GM21528 (cell line): ENCODE data around the gene GOLGA8Q.
"Not testable (repeated sequence)": the region's sequence is repeated elsewhere in the genome, so short reads cannot be mapped to it uniquely, and the experiment has no call there.

Source experiments
- ATAC-seq: cut with Tn5 transposase; IDR thresholded peaks from one replicate; pipeline ENCODE4 v1.9.1; 2021; ENCODE audit warnings: mild to moderate bottlenecking, moderate library complexity; ENCODE audit not compliant: unreplicated experiment, low FRiP score

Gene GOLGA8Q, protein sequence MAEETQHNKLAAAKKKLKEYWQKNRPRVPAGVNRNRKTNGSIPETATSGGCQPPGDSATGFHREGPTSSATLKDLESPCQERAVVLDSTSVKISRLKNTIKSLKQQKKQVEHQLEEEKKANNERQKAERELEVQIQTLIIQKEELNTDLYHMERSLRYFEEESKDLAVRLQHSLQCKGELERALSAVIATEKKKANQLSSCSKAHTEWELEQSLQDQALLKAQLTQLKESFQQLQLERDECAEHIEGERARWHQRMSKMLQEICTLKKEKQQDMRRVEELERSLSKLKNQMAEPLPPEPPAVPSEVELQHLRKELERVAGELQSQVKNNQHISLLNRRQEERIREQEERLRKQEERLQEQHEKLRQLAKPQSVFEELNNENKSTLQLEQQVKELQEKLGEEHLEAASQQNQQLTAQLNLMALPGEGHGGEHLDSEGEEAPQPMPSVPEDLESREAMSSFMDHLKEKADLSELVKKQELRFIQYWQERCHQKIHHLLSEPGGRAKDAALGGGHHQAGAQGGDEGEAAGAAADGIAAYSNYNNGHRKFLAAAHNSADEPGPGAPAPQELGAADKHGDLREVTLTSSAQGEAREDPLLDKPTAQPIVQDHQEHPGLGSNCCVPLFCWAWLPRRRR

DNA sequence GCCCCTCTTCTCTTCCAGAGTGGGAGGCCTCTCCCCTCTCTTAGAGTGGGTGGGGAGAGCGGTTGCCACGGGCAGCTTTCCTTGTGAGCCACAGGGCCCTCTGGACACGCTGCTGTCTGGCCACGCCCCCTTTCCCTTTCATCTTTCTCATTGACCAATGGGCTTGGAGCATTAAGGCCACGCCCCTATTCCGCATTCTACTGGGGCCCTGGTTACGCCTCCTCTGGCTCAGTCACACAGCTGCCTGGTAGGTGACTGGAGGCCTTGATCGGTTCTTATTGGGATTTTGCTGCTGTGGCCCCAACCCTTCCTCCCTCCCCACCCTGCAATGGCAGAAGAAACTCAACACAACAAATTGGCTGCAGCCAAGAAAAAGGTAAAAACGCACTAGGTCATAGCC is at the start of gene GOLGA8Q:
GOLGA8Q (plus strand) TSS at position 301 of the 400 bp plus-strand sequence; CDS start at position 329, 28 bp downstream.
- not testable (repeated sequence) for ATAC-seq

DNA sequence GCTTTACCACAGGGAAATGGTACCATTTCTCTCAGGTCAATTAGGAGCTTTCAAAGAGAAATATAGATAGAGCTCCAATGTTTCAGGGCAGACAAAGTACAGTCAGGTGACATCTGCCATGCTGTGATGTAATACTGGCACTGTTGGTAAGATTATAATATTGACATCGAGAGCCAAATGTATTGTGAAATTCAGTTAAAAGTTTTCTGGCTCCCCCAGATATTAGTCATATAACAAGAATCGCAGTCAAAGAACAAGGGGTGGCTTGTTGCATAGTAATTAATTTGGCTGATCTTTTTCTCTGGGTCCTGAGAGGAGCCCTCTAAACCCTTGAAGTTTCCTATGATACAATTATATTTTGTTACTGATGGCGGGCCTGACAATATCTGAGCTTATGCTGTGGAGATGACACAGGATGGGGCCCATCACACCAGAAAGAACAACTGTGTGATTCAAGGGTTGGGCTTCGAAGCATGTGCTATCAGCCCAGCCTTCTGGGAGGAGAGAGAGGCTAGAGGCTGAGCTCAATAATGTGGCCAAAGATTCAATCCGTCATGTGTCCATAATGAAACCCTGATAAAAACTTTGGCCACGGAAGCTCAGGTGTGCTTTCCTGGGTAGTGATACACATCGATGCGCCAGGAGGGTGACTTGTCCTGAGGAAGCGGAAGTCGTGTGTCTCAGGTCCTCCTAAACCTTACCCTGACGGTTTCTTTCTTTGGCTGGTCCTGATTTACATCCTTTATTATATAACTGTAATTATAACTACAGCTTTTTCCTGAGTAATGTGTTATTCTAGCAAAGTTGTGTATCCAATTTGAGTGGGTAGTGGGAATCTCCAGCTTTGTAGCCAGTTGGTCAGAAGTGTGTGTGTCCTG is 48.7 kb upstream of the GOLGA8Q start:
- not testable (repeated sequence) for ATAC-seq

DNA sequence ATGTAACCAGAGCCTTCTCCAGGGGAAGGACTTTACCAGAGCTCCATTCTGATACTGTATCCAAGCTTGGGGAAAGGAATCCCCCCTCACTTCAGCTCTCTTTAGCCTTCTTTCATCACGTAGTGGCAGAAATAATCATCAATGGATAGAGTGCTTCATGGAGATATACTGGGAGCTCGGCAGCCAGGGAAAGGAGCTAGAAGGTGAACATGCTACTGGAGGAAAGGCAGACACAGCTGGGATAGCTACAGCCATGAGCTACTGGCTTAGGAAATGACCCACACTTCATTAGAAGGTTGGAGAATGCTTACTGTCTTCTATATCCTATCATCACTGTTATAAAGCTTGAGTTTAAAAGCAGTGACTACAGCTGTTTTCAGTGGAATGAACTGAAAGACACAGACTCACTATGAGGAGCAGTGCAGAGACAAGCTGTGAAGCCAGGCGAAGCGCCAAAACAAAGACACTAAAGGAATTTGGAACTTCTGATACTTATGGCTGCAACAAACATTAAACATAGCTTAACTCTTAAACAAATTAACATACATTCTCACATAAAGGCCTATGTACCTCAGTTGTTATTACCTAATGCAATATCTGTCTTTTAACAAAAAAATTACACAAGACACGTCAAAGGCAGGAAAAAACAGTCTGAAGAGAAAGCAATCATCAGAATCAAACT is 47.5 kb upstream of the GOLGA8Q start:
- not testable (repeated sequence) for ATAC-seq

DNA sequence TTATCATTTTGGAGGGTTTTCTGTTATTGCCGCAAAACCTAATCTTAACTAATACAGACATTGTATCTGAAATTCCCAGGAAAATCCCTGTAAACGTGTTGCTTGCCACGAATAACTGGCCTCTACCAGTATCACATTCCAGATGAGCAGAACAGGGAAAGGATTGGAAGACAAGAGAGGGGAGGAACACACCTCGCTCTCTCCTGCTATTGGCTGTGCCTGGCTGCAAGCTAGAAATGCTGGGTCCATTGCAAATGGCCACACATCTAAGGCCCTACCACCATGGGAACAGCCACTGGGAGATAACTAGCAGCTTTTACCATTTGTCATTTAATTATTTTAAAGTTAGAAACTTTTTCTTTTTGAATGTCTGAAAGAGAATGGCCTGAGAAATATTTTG is 37.3 kb upstream of the GOLGA8Q start:
- ATAC-seq = not testable (repeated sequence)

DNA sequence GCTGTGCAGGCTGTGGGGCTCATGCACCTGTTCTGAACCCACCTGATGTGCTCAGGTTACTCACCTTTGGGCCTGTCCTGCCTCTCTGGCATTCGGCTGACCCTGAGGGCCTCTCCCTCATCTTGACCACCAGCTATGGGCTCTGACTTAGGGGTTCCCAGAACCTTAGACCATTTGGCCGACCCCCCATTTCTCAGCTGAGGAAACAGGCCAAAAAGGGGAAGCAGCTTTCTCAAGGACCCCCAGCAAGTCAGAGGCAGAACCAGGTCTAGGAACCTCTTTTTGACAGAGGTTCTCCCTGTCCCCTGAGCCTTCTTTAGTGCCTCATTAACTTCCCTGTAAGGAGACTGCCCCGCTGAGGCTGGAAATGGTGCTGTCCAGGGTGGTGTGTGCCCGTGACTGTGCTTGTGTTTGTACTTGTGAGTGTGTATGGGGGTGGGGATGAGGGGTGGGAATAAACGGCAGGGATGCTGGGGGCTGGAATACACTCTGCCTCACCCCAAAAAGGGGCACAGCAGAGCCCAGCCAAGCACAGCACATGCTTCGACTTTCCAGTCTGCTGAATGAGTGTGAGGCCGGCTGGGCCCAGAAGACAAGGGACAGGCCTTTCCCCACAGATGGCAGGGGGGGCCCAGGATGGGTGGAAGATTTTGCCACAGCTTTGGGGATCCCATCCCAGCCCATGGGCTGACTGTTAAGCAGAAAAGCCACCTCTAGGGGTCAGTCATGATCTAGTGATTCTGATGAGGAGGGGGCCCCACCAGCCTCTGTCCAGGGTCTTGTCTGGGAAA is 28.2 kb upstream of the GOLGA8Q start:
- ATAC-seq = not testable (repeated sequence)

DNA sequence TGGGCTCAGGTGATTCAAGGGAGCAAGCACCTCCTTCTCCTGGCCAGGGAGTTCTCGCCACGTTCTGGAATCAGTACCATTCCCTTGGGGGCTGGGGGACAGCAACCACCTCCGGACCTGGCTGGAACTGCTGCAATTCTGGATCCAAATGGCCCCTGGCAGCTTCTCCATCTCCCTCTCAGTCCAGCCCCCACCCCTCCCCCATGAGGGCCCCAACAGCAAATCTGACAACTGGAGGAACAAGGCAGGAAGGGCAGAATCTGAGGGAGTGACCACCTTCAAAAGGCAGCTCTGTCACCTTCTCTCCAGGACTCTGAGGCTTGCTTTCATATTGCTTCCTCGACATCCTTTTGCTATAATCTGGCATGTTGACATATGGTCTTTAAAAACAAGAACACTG is 25.9 kb upstream of the GOLGA8Q start:
- ATAC-seq = not testable (repeated sequence)

DNA sequence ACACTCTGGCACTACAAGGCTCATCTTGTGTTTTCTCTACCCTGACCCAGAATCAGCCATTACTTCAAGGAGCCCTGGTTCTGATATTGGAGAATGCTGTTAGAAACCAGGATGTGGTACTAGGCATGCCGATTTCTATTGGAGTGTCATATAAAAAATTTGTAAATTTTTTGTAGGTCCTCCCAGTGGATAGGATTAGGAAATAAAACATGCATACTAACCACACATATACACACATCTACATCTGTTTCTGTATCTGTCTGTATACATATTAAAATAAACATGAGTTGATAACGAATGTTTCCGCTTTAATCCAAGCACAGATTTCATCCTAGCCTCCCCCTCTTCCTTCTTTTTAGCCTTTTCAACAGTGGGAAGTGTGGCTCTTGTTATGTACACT is 22.8 kb upstream of the GOLGA8Q start:
- ATAC-seq = not testable (repeated sequence)

DNA sequence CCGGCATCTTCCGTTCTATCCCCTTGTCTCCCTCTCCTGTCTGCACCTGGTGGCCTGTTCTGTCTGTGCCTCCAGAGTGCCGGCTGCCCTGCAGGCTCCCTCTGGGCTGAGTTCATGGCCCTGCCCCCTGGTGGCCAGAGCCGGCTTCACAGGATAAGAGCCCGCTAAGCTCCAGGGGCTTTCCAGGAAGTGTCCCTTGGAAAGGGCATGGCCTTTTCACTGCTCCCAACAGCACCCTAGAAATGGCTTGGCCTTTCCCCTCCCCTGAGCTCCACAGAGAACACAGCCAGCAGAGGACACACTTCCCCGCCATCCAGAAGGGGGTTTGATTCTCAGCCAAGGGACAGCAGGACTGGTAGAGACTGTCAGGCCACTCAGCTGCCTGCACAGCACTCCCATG is 15.1 kb downstream of the GOLGA8Q start:
- not testable (repeated sequence) for ATAC-seq

DNA sequence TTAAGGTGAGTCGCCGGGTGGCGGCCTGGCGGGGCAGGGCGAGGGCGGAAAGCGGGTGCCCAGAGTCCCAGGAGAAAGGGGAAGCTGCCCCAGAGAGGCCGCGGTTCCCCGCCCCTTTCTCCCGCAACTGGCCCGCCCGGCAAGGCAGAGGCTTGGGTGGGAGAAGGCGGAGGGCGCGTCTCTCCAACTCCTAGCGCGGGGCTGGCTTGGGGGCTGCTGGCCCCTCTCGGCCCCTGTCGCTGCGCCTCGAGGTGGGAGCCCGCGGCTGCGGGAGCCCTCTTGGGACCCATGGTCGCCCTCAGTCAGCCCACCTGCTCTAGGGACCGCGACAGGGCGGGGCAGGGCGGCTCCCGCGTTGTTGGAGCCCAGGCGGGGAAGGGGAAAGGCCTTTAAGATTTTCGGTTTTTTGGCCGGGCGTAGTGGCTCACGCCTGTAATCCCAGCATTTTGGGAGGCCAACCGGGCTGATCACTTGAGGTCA is 21.2 kb downstream of the GOLGA8Q start:
- not testable (repeated sequence) for ATAC-seq

DNA sequence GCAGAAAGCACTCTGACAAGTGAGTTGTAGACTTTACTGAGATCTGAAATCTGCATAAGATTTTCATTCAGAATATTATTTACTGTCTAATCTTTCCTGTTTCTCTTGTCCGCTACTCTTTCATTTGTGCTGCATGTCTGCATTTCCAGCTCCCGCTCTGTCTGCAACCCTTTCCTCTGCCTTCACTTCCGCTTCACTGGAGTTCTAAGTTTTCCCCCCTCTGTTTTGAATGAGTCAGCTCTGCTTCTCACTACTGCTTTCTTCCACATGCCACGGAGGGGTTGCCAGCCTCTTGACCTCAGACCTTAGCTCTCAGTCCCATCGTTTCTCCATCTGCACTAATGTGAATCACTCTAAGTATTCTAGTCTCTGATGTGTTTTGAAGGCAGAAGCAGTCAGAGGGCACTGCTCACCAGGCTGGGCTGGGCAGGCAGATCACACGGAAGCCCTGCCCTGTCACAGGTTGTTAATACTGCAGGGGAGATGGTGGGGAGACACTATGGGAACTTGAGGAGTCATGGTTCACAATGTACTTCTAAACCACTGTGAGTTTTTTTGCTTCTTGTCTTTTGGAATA is 27.6 kb downstream of the GOLGA8Q start:
- not testable (repeated sequence) for ATAC-seq

DNA sequence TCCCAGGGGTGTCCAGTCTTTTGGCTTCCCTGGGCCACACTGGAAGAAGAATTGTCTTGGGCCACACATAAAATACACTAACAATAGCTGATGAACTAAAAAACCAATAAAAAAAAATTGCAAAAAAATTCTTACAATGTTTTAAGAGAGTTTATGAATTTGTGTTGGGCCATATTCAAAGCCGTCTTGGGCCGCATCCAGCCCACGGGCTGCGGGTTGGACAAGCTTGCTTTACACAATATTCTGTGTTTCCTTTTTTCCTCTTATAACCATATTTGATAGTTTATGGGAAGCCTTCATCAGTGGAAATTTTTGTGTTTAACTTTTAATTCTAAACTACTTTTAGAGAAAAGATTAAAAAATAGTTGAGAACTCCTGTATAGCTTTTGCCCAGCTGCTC is 28.9 kb downstream of the GOLGA8Q start:
- ATAC-seq = not testable (repeated sequence)

DNA sequence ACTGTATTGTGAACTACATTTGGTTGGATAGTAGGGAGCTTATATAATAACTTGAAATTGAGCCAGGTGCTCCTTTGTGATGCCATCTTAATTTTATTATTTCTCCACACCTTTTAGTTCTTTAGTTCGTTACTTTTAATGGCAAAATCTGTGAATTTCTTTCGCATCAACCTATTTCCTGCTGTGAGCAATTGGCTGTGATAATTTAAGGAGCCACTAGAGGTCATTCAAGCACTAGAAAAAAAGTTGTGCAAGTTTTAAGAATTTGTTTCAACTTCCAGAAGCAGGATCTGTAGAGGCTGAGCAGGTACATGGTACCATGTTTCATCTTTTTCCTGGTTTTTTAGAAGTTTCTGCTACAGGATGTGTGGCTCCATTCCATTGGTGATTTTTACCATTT is 47.1 kb downstream of the GOLGA8Q start:
- not testable (repeated sequence) for ATAC-seq

DNA sequence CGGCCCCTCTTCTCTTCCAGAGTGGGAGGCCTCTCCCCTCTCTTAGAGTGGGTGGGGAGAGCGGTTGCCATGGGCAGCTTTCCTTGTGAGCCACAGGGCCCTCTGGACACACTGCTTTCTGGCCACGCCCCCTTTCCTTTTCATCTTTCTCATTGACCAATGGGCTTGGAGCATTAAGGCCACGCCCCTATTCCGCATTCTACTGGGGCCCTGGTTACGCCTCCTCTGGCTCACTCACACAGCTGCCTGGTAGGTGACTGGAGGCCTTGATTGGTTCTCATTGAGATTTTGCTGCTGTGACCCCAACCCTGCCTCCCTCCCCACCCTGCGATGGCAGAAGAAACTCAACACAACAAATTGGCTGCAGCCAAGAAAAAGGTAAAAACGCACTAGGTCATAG is 51.9 kb downstream of the GOLGA8Q start, which contains the start of gene GOLGA8H:
GOLGA8H (plus strand) TSS at position 233 of the 400 bp plus-strand sequence; CDS start at position 331, 98 bp downstream.
- ATAC-seq = not testable (repeated sequence)
